Inflammatory macrophage (primary cell): ENCODE data around the gene KRTAP5-7.
"Not testable (repeated sequence)": the region's sequence is repeated elsewhere in the genome, so short reads cannot be mapped to it uniquely, and the experiment has no call there.

ENCODE experiments used
- DNase-seq, 2 donors: peaks; one replicate each; pipeline ENCODE4 v3.0.0-alpha.2; 2020 to 2022
- total RNA-seq, 18 experiments: gene quantifications; one replicate each; lab custom pipeline; 2026; ENCODE audit warnings: mixed read lengths in 6 of 18, inconsistent platforms in 2 of 18; lab: John Stamatoyannopoulos, UW

The KRTAP5-7 gene, protein sequence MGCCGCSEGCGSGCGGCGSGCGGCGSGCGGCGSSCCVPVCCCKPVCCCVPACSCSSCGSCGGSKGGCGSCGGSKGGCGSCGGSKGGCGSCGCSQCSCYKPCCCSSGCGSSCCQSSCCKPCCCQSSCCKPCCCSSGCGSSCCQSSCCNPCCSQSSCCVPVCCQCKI
- 0 to 0.11 (median 0) reads per million in 18 experiments for total RNA-seq

GRCh38 chr11:71526796-71527575 lies at the start of gene KRTAP5-7:
Gene KRTAP5-7 (plus strand): TSS chr11:71527267. CDS start chr11:71527301, 34 bp downstream.
- not testable (repeated sequence) for DNase-seq

GRCh38 chr11:71477641-71478527 lies 49.2 kb upstream of the KRTAP5-7 start:
- no peak for DNase-seq

DNA sequence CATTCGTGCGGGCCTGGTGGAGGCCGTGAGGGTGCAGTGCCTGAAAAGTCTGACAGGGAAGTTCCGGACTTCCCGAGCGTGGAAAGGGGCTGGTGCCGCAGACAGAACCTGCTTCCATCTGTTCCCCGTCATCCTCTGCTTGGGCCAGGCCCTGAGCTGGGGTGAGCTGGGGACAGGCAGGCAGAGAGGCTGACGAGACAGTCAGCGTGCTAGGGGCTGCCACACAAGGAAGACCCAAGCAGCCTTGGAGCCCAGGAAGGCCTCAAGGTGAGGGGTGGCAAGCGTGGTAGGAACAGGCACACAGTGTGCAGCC lies 48.6 kb upstream of the KRTAP5-7 start:
- no peak for DNase-seq

DNA sequence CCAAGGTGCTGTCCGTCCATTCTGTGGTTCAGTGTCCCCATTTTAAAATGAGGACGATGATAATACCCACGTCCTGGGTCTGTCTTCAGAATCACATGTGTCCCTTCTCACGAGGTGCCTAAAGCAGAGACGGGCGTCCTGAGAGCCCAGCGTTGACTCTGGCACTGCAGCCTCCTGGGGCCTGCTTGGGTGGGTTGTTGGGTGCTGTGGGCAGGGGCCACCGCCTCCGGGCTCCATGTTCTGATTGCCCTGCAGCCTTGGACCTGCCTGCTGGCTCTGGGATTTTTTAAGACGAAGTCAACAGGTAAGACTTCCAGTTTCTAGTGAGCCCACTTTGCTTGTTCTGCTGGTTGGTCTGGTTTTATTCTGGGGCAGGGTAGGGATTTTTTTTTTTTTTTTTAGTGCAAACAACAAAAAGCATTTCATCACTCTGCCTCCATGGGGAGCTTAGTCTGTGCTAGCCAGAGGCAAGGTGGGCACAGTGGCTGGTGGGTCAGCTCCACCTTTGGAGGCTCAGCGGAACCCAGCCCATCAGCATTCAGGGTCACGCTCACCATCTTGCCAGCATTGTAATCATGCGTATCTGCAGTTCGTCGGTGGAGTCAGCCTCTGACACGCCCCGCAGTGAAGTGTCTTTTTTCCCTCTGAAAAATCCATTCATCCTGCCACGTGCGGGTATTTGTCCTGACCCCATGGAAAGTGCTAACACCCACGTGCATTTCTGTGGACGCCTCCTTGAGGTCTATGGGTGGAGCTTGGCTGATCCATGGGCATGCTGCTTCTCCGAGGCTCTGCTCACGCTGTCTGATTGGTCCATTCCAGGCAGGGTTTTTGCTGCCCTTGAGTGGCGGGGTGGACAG lies 45.7 kb upstream of the KRTAP5-7 start:
- no peak for DNase-seq

GRCh38 chr11:71482216-71482615 lies 44.9 kb upstream of the KRTAP5-7 start:
- no peak for DNase-seq

- no peak for DNase-seq
These were observed 44.2 kb upstream of the KRTAP5-7 start for GRCh38 chr11:71482746-71483364.

- DNase-seq = no peak
These were observed 43.4 kb upstream of the KRTAP5-7 start for GRCh38 chr11:71483692-71484091.

- no peak for DNase-seq
These were observed 42.6 kb upstream of the KRTAP5-7 start for GRCh38 chr11:71484248-71485062.

DNA sequence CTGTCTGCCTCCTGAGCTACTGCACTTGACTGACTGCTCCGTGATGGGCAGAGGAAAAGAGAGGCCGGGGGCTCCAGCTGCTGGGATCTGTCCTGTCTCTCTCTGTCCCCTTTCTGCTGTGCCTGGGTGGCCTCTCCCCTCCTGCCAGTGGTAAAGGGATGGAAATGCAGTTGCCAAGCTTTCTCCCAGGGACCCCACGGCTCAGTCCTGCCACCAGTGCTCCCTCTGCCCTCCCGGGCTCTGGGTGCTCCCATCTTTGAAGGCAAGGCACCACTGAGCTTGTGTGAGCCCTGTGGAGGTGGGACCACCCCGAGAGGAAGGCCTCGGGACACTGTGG lies 42.0 kb upstream of the KRTAP5-7 start:
- no peak for DNase-seq

DNA sequence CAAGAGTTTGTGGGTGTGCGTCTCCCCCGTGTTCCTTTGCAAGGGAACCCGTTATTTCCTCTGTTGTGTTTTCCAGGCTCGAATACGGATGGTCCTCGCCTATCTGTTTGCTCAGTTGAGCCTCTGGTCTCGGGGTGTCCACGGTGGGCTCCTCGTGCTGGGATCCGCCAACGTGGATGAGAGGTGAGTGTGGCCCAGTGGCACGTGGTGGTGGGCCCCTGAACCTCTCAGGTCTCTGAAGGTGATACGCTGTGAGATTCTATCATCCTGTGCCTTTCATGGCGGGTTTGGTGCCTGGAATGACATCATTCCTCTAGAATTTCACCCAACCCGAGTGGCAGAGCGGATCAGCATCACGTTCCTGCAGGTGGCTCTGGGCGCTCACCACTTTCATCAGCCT lies 41.6 kb upstream of the KRTAP5-7 start:
- no peak for DNase-seq

GRCh38 chr11:71486320-71486719 lies 40.7 kb upstream of the KRTAP5-7 start:
- no peak for DNase-seq

DNA sequence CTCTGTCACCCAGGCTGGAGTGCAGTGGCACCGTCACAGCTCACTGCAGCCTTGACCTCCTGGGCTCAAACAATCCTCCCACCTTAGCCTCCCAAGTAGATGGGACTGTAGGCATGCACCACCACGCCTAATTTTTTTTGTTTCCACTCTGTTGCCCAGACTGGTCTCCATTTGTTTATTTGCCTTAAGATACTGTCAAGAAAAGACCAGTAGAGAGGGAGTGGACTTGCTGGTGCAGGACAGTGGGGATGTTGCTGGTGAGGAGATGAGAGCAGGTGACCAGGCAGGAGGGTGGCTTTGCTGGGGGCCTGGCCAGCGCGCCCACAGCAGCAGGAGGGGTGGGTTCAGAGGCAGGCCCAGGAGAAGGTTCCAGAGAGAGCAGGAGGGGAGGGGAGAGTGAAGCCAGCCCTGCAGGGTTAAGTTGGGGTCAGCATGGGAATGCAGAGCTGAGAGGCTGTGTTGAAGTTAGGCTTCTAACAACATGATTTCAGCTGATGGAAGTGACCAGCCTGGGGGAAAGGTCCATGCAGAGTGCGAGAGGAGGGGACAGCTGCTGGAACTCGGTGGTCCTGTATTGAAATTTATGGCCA lies 38.3 kb upstream of the KRTAP5-7 start:
- no peak for DNase-seq

DNA sequence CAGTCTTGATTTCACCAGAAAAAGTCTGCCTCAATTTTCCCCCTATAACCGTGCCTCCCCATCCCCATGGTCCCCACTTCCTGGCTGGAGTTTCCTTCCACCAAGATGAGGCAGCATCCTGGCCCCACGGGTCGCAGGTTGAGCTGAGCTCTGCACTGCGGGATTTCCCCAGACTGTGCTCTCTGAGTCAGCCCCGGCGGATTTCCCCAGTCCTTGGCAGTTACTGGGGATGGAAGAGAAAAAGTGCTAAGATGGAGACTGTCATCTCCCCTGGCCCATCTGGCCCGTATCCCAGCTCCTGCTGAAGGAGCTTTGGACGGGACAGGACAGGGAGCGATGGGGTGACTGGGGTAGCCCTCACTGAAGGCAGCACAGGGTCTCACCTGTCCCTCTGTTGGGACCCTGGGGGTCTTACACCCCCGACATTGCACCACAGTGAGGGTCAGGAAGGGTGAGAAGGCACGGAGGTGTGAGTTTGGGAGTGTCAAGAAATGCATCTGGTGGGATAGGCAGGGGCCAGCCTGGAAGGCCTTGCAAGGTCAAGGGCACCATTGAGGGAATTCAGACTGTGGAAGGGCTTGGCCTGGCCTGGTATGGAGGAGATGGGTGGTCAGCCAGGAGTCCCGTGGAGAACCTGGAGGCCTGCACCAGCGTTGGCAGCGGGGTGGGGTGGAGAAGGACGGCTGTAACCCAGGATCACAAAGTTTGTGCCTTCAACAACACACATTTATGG lies 37.6 kb upstream of the KRTAP5-7 start:
- no peak for DNase-seq

DNA sequence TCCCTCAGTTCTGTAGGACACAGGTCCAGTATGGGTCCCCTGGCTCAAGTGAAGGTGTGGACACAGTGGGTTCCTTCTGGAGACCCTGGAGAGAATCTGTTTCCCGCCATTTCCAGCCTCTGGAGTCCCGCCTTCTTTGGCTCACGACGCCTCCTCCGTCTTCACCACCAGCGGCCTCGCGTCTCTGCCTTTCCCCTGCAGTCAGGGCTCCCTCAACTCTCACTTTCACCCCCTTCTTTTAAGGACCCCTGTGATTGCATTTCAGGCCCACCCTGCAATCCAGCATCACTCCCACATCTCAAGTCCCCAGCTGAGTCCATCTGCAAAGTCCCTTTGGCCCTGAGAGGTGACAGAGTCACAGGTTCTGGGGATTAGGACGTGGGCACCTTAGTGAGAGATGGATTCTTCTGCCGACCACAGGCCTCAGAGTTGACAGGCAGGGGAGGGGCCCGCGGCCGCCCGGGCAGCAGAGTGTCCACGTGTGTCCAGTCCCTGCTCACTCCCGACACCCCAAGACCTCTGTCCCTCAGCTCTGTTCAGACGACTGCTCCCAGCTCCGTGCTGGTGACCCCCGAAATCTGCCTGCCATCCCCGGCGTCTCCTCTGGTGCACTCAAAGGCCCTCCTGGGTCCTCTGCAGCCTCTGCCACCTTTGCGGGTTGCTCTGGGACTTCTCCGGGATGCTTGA lies 36.9 kb upstream of the KRTAP5-7 start:
- no peak for DNase-seq

- no peak for DNase-seq
These were observed 36.2 kb upstream of the KRTAP5-7 start for GRCh38 chr11:71490731-71491390.

DNA sequence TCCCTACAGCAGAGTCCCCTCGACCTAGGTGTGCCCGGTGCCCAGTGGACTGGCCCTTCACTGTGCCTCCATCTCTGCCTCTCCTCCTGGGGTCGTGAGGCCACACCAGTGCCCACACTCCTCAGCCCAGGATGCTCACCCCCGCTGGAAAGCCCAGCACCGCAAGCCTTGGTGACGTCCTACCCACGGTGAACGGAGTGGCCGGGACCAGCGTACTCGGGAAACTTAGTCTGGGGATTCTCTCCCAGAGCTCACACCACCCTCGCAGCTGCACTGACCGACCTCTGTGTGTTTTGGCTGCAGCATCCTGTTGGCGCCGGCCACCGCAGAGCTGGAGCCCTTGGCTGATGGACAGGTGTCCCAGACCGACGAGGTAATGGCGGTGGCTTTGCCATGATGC lies 35.5 kb upstream of the KRTAP5-7 start:
- DNase-seq = no peak

DNA sequence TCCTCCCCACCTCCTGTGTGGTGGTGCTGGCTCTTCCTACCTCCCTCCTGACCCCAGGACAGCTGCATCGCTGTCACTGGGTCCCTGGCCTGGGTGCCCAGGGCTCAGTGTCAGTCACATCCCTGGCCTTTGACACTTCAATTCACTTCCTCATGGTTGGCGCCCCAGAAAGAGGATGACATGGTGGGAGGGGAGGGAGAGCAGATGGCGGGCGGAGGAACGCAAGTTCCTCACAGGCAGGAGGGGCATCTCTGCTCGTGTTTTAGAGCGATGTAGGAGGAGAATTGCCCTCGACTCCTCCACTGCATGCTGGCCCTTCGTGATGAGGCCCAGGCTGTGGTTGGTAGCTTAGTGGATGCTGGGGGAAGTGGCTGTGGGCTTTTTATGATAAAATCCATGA lies 35.1 kb upstream of the KRTAP5-7 start:
- peak in 1 of 2 donors; percentile 52 for DNase-seq

DNA sequence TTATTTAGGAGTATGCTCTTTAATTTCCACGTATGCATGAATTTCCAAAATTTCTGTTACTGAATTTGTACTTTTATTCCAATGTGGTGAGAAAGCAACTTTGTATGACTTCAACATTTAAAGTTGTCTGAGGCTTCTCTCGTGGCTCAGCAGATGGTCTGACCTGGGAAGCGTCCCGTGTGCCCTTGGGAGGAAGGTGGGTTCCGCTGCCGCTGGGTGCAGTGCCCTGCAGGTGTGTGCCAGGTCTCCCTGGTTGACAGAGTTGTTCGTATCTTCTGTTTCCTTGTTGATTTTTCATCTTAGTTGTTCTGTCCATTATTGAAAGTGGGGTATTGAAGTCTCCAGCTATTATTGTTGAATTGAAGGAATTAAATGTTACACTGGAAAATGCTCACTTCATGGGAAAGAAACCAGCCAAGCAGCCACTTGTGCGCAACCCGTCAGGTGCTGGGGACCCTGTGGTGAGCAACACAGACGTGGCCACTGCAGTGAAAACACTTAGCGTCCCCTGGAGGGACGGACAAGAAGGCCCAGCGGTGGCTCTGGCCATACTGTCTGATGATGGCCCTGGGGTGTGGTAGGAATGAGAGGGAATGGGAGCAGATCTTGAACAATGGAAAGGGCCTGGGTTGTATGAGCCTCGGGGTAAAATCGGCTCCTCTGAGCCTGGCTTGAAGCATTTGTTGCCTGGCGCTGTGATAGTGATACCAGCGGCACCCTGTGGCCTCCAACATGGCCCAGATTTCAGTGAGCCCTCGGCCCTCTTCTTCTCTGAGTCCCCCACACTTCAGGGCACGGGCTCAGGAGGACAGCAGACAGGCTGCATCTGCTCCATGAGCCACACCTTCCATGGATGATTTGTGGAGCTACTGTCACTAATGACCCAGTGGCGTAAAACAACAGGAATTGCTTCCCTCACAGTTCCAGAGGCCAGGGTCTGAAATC lies 31.5 kb upstream of the KRTAP5-7 start:
- no peak for DNase-seq
